Panc1 (cell line): ENCODE measurements around the gene RIC3. TPM values are rescaled to one million over a fixed set of nuclear protein-coding genes. Genes with fewer than 3 reads are reported as not detected.

Experiments
- ATAC-seq: fragments of 200-7000 bp; cut with Tn5 transposase; 2 replicates; pipeline ENCODE4 v1.9.1; 2020; ENCODE audit warnings: mild to moderate bottlenecking, moderate library complexity
- BruUV-seq: library from RNA; stranded (reverse); fragments of 400-500 nt; replicated peaks from 2 replicates; lab custom pipeline; 2021; lab: Mats Ljungman, UMichigan
- CTCF ChIA-PET: fragments of 300-600 bp; sonication (Branson Sonifier 250); formaldehyde crosslinking; loops from one replicate; lab custom pipeline; 2022; ENCODE audit warnings: antibody characterized with exemption; lab: Charles Lee
- POLR2A ChIA-PET: fragments of 300-600 bp; sonication (Branson Sonifier 250); formaldehyde crosslinking; loops from one replicate; lab custom pipeline; 2022; ENCODE audit warnings: antibody characterized with exemption; lab: Charles Lee
- DNase-seq: peaks from one replicate; pipeline ENCODE4 v3.0.0-alpha.2; 2010; ENCODE audit warnings: low read depth, low spot score
- H3K27ac ChIP-seq: 2 replicates; pipeline ENCODE4 v1.5.1; 2011; ENCODE audit warnings: mild to moderate bottlenecking, low read length, inconsistent platforms
- H3K27me3 ChIP-seq: fragments of 200-500 bp; sonication (Bioruptor generic); 2 replicates; pipeline ENCODE4 v1.6.0; 2014; ENCODE audit warnings: low read length, inconsistent platforms; ENCODE audit not compliant: control insufficient read depth, insufficient read depth
- H3K36me3 ChIP-seq: fragments of 200-500 bp; sonication (Bioruptor generic); 2 replicates; pipeline ENCODE4 v1.5.1; 2014; ENCODE audit warnings: inconsistent platforms, mild to moderate bottlenecking, low read length, moderate library complexity; ENCODE audit not compliant: control insufficient read depth, insufficient read depth
- H3K4me1 ChIP-seq: 2 replicates; pipeline ENCODE4 v1.5.1; 2011; ENCODE audit warnings: inconsistent platforms, mild to moderate bottlenecking, low read length, moderate library complexity; ENCODE audit not compliant: control insufficient read depth, insufficient read depth
- H3K4me3 ChIP-seq, 2 experiments: 2 replicates each; pipeline ENCODE4 v1.5.1; 2011 to 2012; ENCODE audit warnings: low read depth in 2 of 2, low read length in 2 of 2, mild to moderate bottlenecking in 2 of 2, inconsistent platforms in 1 of 2, moderate library complexity in 1 of 2
- H3K9me3 ChIP-seq: fragments of 200-500 bp; sonication (Bioruptor generic); 2 replicates; pipeline ENCODE4 v1.5.1; 2014; ENCODE audit warnings: low read depth, mild to moderate bottlenecking, inconsistent platforms, low read length, moderate library complexity; ENCODE audit not compliant: control insufficient read depth, insufficient read depth
- CTCF ChIP-seq: fragments of 450-650 bp; IDR thresholded peaks from 2 replicates; pipeline ENCODE4 v1.5.1; 2017; ENCODE audit warnings: mild to moderate bottlenecking
- POLR2AphosphoS5 ChIP-seq: IDR thresholded peaks from 2 replicates; pipeline ENCODE4 v1.6.1; 2012; ENCODE audit warnings: mild to moderate bottlenecking, low read depth, low read length, moderate library complexity
- REST ChIP-seq, 2 experiments: IDR thresholded peaks; 2 replicates each; pipeline ENCODE4 v1.6.1; 2011 to 2012; ENCODE audit warnings: low read depth in 2 of 2, control low read depth in 1 of 2, low read length in 1 of 2, mild to moderate bottlenecking in 1 of 2, moderate library complexity in 1 of 2; ENCODE audit not compliant: insufficient read depth in 1 of 2
- SIN3A ChIP-seq: IDR thresholded peaks from 2 replicates; pipeline ENCODE4 v1.6.1; 2012; ENCODE audit warnings: low read depth, mild to moderate bottlenecking, low read length, moderate library complexity, borderline replicate concordance; ENCODE audit not compliant: insufficient read depth
- TCF7L2 ChIP-seq: IDR thresholded peaks from 2 replicates; pipeline ENCODE4 v1.6.1; 2011; ENCODE audit warnings: mild to moderate bottlenecking, low read depth, low read length, inconsistent platforms
- in situ Hi-C: cut with HindIII; loops from 2 replicates; pipeline ENCODE4 v1.10.0; 2016; ENCODE audit warnings: low sequenced_read_pairs, low pct_unique_long_range_greater_than_20kb
- intact Hi-C: fragments of 100-400 bp; cut with micrococcal nuclease; formaldehyde crosslinking; loops from one replicate; pipeline ENCODE4 v1.10.0; 2022; ENCODE audit not compliant: unreplicated experiment
- total RNA-seq: library from RNA; stranded (reverse); gene quantifications from one replicate; pipeline ENCODE4 v1.2.1, GENCODE V29; 2021; ENCODE audit not compliant: unreplicated experiment

Gene RIC3
- total RNA-seq, 1 experiment from 2014 or later, result 4.2 TPM

DNA sequence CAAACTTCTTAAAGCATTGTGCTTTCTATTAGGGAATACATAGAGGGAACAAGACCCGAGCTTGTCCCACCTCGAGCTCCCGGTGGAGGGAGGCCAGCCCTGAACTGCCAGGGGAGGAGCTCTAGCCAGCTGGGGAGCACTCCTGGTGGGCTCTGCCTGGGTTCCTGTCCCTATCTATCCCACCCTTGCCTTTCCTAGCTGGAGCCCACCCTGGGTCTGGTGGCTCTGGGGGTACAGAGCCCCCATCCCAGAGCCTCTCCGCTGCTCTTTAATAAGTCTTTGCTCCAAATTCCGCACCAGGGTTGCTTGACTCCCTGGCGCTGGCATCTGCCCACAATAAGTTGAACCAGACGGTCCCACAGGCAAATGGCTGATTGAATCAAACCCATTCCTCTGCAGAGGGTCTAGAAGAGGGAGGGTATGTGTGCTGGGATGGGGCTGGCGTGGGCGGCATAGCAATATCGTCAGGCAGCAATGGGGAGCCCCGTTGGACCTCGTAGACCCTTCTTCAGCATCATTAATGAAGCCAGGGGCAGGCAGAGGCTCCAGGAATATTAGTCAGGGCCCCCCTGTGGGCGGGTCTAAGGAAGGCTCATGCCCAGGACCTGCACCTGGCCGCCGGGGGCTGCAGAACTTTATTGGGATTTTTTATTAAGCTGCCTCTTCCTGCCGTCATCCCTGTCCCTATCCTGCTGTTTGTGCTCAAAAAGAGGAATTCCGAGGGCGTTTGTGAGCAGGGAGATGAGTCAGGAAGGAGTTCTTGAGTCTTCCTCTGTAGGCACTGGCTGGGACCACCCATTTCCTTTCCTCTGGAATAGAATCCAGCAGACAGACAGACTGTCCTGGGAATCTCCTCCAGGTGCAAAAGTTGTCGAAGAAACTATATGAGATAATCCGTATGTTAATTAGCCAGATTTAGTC lies 38.5 kb upstream of the RIC3 start:
- CTCF ChIA-PET, result interaction anchor here (0.9 kb wide), 1 partner anchor 108 kb away, joined by 3 read pairs; no protein-coding TSS in a partner anchor

More for the DNA sequence above, 38.5 kb upstream of the RIC3 start:
- no peak overlapping the region for H3K27ac ChIP-seq
- no peaks in the 10 kb centered on the region for H3K4me1 ChIP-seq
- no peaks in the 10 kb centered on the region for H3K9me3 ChIP-seq
- intact Hi-C loops, result no loop called here
- DNase-seq (no peak), ATAC-seq (no peak)
- POLR2A ChIA-PET, result no interaction called here
- BruUV-seq, result no TSS peak
- TF ChIP-seq SIN3A, result no peak
- no peak for TF ChIP-seq TCF7L2
- no peak for TF ChIP-seq CTCF
- TF ChIP-seq REST (IDR thresholded peaks at IDR 0.05; ENCODE audit: insufficient read depth in 1 of 2, low read depth in 2 of 2, low read length in 1 of 2), result no peak
- TF ChIP-seq POLR2AphosphoS5, result no peak
- peaks cover 12% of the 10 kb centered on the region for H3K27me3 ChIP-seq
- H3K36me3 ChIP-seq, result no peaks in the 10 kb centered on the region
- in situ Hi-C loops, result no loop called here
- no peak overlapping the region for H3K4me3 ChIP-seq
